Activated CD4-positive, CD25-positive, alpha-beta regulatory T cell treated with anti-CD3 and anti-CD28 coated beads, Interleukin-2, amount 50 U/mL, for 24 hours (primary cell): Measurements from ENCODE around the gene PPP3R1.

Experiments used
- ATAC-seq, 2 donors: fragments of 150-1000 bp; cut with Tn5 transposase; one replicate each; pipeline ENCODE4 v1.10.0; 2021; ENCODE audit warnings: mild to moderate bottlenecking in 1 of 2, moderate library complexity in 1 of 2

PPP3R1 gene

DNA sequence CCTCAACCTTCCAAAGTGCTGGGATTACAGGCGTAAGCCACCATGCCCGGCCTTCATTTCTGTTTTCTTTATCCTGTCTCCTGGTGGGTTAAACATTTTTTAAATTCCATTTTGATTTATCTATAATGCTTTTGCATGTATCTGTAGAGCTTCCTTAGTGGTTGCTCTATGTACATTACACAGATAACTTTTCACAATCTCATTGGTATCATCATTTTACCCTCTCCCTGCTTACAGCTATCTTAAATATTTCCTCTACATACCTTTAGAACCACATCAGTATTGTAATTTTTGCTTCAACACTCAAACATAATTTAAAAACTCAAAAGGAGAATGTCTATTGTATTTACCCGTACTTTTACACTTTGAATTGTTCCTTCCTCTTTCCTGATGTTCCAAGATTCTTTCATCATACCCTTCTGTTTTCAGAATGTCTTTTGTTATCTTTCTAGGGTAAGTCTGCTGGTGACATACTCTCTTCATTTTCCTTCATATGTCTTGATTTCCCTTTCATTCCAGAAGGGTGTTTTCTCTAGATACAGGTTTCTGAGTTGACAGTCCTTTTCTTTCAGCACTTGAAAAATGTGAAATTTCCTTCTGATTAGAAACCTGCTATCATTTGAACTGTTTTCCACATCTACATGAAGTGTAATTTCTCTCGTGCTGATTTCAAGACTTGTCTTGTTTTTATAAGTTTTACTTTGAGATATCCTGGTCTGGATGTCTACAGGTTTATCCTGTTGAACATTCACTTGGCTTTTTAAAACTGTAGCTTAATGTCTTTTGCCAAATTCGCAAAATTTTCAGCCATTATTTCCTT lies 21.9 kb downstream of the PPP3R1 start:
- ATAC-seq = no peak

DNA sequence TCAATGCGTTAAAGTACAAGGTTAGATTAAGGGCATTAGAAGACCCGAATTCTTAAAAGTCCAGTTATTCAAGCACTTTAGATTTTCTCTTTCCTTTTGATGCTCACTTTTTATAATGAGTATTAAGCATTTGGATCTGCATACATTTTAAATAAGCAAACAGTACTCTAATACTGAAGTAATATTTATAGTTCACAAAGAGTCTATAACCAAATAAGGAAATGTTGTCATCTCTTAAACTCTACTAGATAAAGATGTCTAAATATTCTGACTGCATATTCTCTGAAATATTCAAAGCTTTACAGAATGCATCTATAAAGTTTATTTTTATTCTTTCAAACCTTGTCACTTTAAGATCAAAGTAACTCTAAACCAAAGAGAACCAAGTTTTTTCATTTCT lies 25.5 kb downstream of the PPP3R1 start:
- no peak for ATAC-seq

DNA sequence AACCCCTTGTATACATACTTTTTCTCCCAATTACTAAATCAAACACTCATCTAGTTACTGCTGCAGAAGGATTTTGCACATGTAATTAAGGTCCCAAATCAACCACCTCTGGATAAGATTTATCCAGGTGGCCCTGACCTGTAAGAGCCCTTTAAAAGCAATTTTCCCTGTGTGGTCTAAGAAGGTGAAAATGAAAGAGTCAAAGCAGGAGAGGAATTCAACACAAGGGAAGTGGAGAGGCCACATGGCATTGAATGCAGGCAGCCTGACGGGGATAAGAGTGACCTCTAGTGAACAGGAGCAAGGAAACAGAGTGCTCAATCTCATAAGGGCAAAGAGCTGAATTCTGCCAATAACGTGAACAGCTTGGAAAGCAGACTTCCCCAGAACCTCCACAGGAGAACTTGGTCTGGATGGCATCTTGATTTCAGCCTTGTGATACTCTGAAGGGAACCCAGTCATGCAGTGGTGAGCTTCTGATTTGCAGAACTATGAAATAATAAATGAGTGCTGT lies 27.2 kb downstream of the PPP3R1 start:
- peak; percentile 20 to 35 for ATAC-seq

DNA sequence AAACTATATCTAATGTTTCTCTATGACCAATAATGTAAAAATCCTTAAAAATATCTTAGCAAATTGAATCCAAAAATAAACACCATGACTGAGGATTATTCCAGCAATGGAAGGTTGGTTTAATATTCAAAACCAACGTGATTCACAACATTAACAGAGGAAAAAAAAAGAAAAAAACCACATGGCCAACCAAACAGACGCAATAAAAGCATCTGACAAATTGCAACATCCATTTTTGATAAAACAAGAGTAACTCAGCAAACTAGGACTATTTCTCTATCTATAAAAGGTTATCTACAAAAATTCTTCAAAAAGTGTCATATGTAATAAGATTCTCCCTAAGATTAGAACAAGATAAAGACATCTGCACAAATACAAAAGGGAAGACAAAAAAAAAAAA lies 28.9 kb downstream of the PPP3R1 start:
- ATAC-seq = no peak

DNA sequence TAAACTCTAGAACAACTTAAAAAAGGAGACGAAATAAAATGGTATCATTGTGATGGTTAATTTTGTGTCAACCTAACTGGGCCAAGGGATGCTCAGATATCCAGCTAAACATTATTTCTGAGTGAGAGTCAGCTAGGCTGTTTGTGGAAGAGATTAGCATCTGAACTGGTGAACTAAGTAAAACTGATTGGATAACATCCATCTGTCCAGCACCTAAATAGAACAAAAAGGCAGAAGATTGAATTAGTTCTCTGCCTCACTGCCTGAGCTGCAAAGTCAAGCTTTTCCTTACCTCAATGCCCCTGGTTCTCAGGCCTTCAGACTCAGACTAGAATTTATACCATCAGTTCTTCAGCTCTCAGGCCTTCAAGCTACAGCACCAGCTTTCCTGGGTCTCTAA lies 30.0 kb downstream of the PPP3R1 start:
- ATAC-seq = no peak

DNA sequence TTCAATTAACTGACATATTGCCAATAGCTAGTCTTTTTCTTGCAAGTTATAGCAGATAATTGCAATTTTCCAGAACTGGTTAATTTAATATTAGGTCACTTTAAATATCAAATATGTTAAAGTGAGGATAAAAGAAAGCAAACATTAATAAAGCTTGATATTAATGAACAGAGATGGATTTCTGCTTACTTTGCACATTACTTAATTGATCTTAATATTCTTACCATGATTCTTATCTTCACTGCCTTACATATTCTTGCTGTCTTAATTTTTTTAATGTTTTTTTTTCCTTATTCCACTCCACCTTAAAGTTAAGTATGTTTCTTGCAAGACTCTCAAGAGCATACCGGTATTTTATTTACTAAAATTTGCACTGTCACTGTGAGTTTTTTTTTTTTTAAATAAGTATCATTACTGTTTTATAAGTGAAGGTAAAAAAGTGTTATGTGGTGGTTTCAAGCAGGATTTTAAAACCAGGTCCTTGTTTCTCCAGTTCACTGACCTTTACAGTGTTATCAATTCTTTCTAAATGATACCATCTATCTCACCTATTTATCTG lies 33.9 kb downstream of the PPP3R1 start:
- ATAC-seq = no peak

DNA sequence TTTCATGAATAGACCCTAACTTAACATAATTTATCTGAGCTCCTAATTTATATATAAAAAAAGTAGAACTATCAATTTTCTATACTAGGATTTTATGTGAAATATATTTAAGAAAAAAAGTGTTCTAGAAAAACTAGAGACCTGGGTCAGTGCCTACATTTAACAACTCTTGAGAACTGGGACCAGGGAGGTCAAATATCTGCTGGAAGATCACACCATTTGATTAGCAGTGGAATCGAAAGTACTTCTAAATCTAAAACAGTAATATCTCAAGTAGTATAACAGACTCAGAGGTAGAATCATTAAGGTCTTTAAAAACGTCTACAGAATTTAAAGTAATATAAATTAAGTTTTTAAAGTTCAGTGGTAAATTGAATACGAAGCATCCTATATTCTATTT lies 34.6 kb downstream of the PPP3R1 start:
- ATAC-seq = no peak

DNA sequence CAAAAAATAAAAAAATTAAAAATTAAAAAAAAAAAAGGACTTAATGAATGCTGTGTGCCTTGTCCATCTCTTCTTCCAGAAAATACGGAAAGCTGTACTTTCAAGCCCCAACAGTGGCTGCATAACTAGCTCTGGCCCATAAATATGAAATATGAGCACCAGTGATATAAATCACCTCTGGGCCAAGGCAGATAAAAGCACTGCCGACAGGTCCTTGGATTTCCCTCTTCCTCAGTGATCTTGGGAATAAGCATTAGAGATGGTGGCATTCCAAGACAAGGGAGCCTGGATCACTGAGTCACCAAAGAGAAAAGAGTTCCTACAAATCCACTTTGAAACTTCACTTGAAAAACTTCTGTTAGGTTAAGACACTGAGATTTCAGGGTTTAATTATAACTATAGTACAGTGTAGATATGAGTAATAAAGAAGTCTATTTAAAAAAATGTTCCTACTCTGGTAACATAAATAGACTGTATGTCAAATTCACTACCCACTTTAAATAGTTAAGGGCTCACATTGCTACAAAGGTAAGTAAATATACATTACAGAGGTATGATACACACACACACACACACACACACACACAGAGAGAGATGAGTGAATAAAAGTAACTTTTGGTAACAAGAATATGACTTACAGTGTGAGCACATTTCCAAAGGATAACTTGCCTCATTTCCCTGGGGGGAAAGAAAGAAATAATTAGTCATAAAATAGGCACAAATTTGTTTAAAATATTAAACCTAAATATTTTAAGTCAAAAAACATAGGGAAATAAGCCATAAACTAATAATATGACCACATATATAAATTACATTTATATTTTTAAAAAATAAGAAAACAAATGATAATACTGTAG lies 35.6 kb downstream of the PPP3R1 start:
- peak in 1 of 2 donors; percentile 41 for ATAC-seq

DNA sequence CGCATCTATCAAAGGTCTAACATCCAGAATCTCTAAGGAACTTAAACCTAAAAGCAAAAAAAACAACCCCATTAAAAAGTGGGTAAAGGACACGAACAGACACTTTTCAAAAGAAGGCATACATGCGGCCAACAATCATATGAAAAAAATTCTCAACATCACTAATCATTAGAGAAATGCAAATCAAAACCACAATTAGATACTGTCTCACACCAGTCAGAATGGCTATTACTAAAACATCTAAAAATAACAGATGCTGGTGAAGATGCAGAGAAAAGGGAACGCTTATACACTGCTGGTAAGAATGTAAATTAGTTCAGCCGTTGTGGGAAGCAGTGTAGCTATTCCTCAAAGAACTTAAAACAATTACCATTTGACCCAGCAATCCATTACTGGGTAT lies 38.0 kb downstream of the PPP3R1 start:
- peak in 1 of 2 donors; percentile 28 for ATAC-seq

DNA sequence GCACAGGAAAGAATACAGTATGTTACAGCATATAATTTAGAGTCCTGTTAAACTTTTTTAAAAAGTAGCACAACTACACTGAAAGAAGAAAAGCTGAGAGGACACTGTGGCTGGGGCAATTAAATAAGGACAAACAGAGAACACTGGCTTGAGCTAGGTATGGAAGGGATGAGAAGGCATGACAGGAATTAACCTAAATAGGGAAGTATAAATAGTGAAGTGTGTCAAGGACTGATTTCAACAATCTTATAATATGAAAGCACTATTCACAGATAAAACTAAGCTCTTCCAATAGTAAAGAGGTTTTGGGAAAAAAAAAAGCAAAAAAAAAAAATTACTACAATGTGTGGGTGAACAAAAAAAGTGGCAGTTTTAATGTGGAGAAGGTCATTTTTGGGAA lies 45.5 kb downstream of the PPP3R1 start:
- ATAC-seq = no peak

DNA sequence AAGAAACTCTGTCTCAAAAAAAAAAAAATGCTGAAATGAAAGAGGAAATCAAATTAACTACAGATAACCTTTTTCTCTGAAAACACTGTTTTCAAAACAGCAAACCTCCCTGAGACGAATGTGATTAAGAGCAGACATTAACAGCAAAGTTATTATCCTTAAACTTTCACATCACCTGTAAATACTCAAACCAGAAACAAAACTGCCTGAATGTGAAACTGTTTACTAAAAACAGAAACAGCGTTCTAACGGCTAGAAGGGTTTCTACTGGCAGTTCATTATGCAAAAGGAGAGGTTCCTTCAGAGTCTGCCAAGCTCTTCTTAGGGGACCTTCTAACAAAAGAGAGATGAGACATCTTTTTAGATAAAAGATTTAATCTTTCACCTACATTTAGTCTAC lies 48.7 kb downstream of the PPP3R1 start:
- peak; percentile 85 to 92 for ATAC-seq

DNA sequence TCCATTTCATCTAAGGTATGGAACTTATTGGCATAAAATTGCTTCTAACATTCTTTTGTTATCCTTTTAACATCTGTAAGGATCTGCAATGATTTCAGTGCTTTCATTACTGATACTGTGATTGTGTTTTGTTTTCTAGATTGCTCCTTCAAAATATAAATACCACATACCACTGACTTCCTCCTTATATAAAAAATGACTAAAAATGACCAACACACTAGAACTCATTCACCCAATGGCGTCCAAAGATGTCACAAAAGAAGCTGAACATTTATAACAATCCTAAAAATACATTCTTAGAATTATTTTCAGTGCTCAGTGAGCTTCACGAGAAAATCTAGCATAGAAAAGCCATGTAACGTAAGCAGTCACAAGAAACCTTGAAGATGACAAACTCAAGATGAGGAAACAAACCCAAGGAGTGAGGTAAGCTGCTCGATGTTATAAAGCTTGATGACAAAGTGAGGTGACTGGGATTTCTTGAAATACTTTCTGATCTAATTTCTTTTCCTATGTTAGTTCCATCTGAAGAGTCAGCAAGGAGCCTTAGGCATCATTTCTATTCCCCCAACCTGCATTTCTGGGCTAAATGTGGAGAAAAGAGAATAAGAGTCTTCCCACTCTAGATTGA lies 52.1 kb downstream of the PPP3R1 start:
- no peak for ATAC-seq

DNA sequence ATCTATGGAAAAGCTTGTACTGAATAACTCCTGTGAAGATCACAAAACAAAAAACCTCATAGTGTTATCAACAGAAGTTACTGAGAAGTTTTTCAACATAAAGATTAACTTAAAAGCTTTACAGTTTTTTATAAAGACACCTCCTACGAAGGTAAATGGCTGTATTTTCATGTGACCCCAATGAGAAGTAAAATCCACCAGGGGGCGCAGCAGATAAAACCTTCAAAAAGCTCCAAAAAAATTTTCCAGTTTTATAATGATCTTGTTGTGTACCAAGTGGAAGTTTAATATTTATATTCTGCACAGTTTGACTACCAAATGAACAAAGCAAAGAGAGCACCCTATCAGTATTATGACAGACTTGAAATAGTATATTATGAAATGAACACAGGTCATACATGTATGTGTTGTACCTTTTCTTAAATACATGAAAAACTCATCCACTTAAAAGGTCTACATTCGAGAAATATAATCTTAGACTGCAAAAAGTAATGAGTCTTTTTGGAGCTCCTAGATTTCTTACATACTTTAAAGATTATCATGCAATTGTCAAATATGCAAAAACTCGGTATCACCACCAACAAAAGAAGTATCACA lies 56.1 kb downstream of the PPP3R1 start:
- no peak for ATAC-seq

DNA sequence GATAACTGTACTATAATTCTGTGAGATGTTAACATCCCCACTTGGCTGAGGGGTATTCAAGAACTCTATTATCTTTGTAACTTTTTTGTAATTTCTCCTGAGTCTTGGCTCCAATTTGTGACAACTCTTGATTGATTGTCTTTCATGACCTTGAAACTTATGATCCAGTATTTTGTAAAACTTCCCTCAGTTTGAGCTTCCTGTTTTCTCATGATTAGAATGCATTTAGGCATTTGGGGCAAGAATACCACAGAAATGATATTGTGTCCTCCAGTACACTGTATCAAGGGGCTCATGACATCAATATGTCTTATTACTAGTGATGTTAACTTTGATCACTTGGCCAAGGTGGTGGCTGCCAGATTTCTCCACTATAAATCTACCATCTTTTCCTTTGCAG lies 57.2 kb downstream of the PPP3R1 start:
- ATAC-seq = no peak

DNA sequence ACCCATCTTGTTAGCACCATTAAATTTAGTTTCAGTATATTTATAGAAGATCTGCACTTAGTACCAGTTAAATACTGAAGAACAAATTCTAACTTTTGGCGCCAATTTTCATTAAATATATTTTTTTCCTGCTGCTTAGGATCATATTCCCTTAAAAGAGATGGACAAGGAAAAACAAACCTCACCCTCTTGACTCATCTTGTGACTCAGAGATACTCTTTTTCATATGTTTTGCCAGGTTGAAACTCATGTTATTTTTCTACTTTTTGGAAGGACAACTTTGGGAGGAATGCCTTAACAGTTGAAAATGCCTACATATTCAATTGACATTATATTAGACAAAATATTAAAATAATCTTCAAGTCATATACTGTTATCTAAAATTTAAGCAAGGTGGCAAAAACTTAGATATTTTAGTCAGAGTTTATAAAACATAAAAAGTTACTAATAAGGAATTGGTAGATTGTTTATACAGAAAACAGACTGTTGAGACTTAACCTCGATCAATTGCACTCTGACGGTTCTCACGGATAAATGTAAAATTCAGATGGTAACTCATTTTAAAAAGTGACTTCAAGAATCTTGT lies 58.5 kb downstream of the PPP3R1 start:
- ATAC-seq = no peak

DNA sequence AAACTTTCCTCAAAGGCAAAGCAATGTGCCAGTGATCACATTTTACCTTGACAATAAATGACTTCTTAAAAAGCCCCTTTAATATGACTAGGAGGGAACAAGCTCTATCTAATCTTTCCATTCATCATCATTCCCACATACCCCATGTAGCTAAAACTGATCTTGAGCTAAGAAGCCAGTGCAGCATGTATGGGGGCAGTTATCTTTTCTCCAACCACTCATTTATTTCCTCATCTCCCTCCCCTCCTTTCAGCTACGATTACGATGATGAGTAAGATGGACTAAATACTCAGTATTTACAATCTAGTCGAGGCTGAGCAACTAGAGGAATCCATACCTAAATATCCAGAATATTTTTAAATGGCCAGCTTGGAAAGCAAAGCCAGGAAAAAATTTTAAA lies 59.2 kb downstream of the PPP3R1 start:
- ATAC-seq = peak in 1 of 2 donors; percentile 21

DNA sequence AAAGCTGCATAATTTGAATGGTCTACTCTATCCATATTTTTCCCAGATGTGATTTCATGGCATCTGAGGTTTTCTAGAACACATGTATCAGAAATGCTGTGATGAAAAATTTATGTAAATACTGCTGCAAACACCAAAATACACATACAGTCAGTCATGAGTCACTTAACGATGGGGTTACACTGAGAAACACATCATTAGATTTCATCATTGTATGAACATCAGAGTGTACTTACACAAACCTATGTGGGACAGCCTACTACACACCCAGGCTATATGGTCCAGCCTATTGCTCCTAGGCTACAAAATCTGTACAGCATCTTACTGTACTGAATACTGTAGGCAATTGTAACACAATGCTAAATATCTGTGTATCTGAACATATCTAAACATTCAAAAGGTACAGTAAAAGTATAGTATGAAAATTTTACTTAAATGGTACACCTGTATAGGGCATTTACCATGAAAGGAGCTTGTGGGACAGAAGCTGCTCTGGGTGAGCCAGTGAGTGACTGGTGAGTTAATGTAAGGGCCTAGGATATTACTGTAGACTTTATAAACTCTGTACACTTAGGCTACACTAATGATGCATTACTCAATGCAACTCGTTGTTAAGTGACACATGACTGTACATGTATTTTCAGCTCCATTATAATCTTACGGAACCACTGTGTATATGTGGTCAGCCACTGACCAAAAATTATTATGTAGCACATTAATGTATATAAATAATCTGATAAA lies 61.2 kb downstream of the PPP3R1 start:
- peak; percentile 96 to 97 for ATAC-seq

DNA sequence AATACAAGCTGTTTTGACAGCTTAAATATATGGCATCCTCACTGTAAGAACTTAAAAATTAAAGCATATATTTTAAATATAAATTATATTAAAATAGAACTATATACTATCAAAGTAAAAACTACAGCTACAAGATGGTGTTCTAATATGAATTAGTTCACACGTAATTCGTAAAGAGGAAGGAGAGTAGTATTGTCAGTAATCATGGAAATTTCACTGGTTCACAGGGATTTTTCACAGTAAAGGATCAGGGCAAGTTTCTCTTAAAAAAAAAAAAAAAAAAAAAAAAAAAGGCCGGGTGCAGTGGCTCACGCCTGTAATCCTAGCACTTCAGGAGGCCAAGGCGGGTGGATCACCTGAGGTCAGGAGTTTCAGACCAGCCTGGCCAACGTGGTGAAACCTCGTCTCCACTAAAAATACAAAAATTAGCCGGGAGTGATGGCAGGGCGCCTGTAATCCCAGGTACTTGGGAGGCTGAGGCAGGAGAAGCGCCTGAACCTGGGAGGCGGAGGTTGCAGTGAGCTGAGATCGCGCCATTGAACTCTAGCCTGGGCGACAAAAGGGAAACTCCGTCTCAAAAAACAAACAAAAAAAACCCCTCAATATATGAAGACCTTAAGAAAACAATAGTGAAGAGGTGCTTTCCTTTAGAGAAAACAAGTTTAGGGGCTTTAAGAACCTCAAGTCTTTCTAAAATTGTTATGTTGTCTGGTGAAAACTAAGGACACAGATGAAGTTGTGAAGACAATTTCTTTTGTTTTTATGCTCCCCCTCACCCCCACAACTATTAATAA lies 62.1 kb downstream of the PPP3R1 start:
- ATAC-seq = no peak

DNA sequence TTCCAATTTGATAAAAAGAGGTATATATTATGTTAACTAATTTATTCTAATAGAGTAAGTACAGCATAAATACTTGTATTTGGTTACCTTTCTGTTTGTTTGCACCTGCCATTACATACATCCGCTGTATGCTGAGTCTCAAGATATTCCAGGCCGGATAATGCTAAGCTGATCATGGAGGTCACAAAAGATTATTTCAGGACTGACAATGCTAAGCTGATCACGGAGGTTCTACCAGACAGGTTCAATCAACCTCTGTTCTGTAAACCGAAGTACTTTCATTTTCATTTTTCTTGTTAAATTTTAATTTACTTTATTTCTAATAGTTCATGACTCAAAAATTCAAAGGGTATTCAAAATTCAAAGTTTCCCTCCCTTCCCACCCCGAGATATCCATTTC lies 63.5 kb downstream of the PPP3R1 start:
- ATAC-seq = no peak

DNA sequence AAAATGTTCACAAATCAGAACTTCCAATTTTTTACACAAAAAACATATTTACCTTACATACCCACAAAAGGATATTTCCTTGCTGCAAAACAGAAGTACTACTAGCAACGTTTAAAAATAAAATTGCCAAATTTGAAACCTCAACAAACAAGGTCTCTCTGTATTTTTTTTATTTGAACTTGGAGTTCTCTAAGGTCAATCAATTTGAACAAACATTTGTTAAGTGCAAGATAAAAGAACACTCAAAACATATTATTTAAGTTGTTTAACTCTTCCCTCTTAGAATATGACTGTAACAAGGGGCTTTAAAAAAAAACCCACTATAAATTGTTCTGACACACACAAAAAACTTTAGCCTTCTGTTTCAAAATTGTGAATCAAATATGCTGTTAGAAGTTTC lies 65.0 kb downstream of the PPP3R1 start:
- no peak for ATAC-seq
